Choroid plexus epithelial cell (primary cell): ENCODE results near the gene RGS10.

Experiments
- DNase-seq: peaks from one replicate; pipeline ENCODE4 v3.0.0-alpha.2; 2010; ENCODE audit warnings: low read depth
- H3K4me3 ChIP-seq: 2 replicates; pipeline ENCODE4 v1.5.1; 2011; ENCODE audit warnings: low read depth, mild to moderate bottlenecking, control low read depth, low read length, moderate library complexity
- TF ChIP-seq, protein P1 (sequence below): conservative IDR thresholded peaks from 2 replicates; pipeline ENCODE4 v1.5.1; 2011; ENCODE audit warnings: low read depth, mild to moderate bottlenecking, control low read depth, inconsistent platforms, low read length, moderate library complexity

RGS10 gene

DNA sequence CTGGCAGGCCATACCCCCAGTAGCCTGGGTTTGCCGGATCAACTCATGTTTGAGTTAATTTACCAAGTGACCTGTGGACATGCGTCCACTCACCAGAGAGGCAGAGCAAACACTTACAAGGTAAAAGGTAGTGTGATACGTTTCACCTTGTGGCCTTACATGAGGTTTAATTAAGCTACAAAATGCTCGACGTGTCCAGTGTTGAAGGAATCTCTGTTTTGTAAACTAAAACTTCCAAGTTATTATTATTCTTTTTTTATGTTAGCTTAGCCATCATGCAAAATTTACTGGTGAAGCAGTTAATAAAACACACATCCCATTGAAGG, 42.9 kb downstream of the RGS10 start:
- no peak for DNase-seq
- TF ChIP-seq, protein P1, sequence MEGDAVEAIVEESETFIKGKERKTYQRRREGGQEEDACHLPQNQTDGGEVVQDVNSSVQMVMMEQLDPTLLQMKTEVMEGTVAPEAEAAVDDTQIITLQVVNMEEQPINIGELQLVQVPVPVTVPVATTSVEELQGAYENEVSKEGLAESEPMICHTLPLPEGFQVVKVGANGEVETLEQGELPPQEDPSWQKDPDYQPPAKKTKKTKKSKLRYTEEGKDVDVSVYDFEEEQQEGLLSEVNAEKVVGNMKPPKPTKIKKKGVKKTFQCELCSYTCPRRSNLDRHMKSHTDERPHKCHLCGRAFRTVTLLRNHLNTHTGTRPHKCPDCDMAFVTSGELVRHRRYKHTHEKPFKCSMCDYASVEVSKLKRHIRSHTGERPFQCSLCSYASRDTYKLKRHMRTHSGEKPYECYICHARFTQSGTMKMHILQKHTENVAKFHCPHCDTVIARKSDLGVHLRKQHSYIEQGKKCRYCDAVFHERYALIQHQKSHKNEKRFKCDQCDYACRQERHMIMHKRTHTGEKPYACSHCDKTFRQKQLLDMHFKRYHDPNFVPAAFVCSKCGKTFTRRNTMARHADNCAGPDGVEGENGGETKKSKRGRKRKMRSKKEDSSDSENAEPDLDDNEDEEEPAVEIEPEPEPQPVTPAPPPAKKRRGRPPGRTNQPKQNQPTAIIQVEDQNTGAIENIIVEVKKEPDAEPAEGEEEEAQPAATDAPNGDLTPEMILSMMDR, result no peak
- H3K4me3 ChIP-seq, result no peak overlapping the region

DNA sequence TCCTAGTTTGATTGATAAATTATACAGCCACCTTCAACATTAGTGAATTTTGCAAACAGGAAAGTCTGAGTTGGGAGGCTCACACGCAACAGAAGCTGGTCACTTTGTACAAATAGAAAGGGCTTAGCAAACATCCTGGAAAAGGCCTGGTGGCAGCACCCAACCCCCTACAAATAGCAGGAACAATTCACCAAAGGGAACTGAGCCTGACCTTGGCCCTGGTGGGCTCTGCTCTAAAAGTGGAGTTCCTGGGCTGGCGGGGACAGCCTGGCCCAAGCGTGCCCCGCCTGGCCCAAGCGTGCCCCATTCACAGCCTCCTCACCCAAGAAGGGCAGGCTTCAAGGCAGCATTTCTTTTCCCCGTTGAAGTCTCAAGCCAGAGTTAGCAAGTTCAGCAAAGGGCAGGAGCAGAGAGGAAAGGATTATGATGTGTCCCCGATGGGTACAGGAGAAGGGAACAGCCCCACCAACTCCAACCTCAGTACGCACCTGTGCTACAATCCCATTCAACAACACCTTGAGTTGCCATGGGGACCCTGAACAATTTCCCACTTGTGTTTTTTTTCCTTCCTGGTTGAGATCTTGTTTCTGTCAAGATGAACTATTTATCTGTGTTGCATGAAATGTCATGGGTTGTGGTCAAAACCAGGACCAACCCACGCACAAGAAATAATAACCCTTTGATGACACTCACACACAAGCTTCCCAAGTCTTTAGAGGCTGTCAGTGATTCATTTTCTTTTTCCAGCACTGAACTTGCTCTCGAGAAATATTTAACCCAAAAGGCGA, 43.4 kb downstream of the RGS10 start:
- no peak overlapping the region for H3K4me3 ChIP-seq
- DNase-seq, result peak; percentile 30
- TF ChIP-seq, protein P1, result no peak

DNA sequence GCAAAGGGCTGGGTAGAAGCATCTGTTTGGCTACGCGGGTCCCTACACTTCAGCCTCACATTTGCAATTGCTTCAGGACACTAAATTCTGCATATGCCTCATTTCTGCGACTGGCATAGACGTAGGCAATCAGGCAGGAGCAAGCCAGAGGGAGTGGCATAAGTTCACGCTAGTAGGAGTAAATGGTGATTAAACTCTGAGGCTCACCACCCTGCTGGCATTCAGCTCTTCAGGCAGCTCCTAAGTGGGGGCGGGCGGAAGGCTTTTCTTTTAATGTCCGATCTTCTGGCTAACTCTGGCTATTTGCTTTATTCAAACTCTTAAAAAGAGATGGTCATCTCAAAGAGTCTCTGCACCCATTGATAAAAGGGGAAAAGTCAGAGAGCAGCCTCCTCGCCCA, 45.3 kb downstream of the RGS10 start:
- TF ChIP-seq, protein P1, result no peak
- H3K4me3 ChIP-seq, result no peak overlapping the region
- DNase-seq, result no peak

DNA sequence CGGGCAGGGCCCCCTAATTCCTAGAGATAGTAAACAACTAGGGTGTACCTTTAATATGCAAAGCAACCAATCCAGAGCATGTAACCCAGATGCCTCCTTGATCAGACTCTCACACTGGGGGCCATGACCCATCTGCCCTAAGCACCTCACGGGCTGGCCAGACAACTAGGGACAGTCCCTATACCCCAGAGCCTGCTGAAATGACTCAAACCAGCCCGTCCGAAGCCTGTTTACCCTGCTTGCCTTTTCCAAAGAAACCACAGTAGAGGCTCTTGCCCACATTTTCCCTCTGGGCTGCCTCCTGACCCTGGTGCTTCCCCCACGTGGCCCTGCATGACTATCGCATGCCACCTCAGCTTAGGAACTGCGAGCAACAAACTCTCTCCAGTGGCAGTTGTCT, 46.2 kb downstream of the RGS10 start:
- TF ChIP-seq, protein P1, result no peak
- no peak overlapping the region for H3K4me3 ChIP-seq
- no peak for DNase-seq

DNA sequence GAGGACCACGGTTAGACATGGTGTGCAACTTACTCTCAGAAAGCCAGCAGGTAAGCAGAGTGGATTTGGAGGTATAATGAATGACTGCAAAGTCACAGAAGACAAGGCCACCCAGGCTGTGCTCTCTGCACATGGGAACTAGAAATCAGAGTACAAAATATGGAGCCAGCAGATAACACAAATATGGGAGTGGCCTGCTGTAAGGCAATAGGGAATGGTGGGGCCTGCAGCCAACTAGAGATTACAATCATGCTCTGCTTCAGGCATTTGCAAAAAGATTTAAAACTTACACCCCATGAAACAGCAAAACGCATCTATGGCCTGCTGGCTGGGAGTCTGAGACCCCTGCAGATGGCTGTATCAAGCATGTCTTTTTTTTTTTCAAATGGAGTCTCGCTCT, 47.0 kb downstream of the RGS10 start:
- DNase-seq, result no peak
- H3K4me3 ChIP-seq, result no peak overlapping the region
- TF ChIP-seq, protein P1, result no peak

DNA sequence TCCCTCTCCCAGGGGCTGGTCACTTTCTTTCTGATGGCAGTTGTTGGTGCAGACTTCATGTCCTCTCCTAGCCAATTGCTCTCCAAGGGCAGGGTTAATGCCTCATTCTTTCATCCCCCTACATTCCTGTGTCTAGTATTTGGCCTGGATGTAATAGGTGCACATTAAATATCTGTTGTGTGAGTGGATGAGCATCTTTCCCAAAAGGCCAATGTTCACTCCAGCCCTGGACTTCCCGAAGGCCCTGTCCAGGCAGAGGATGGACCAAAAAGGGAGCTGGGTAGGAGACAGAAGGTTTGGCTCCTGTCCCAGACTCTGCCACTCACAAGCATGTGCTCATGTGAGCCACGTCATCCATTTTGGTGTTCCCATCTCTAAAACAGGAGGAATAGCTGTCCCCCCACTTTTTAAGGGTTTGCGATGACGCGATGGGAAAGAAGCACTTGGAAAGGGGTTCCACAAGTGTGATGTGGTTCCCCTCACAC, 47.5 kb downstream of the RGS10 start:
- no peak for DNase-seq
- TF ChIP-seq, protein P1, result no peak
- H3K4me3 ChIP-seq, result no peak overlapping the region
